Measurements from ENCODE around the gene KRTAP10-7. TPM values are rescaled to one million over a fixed set of nuclear protein-coding genes. Genes with fewer than 3 reads are reported as not detected.
"Not testable (repeated sequence)": the region's sequence is repeated elsewhere in the genome, so short reads cannot be mapped to it uniquely, and the experiment has no call there.

Gene KRTAP10-7
- total RNA-seq, 2 experiments from 2014 or later: not detected

DNA sequence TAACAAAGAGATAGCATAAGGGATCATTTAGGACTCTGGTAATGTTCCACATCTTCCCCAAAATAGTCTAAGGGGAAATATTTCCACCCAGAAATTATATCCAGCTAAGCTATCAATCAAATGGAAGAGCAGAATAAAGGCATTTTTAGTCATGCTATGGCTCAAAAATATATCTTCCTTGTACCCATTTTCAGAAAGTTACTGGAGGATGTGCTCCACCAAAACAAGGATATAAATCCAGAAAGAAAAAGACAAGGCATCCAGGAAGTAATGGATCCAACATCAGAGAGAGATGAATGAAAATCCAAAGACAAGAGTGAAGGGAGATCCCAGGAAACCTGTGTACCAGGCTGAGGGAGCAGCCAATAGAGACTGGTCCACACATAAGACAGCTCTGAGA is 8.8 kb downstream of the KRTAP10-7 start:
- no peak for DNase-seq (ENCODE audit: low spot score)
- Histone ChIP-seq H3K9me3 (ENCODE audit: low read length) (0 out of 2 replicates have a peak, but pooled peaks cover 9% of the 10 kb centered on the region), H3K27ac (ENCODE audit: low read depth, low read length, poor library complexity, severe bottlenecking) (no peak overlapping the region), H3K79me2 (ENCODE audit: insufficient read depth, low read depth, low read length) (no peaks in the 10 kb centered on the region), H3K4me3 (ENCODE audit: low read depth, low read length, poor library complexity, severe bottlenecking) (no peak overlapping the region), H2AFZ (ENCODE audit: low read length) (no peak overlapping the region), H3K4me2 (ENCODE audit: low read length) (no peak overlapping the region), H4K20me1 (ENCODE audit: insufficient read depth, low read length) (no peaks in the 10 kb centered on the region), H3K4me1 (ENCODE audit: insufficient read depth, low read length, poor library complexity, severe bottlenecking) (no peaks in the 10 kb centered on the region), H3K36me3 (ENCODE audit: insufficient read depth, low read length) (no peaks in the 10 kb centered on the region), H3K9me2 (ENCODE audit: insufficient read depth, low read length) (no peaks in the 10 kb centered on the region)
- no TSS peak for BruUV-seq (replicated peaks)
- POLR2A ChIA-PET: no interaction called here
- no peak for TF ChIP-seq EZH2phosphoT487 (IDR thresholded peaks at IDR 0.05; ENCODE audit: borderline replicate concordance, low read depth, low read length)
- CTCF ChIA-PET (ENCODE audit: unreplicated experiment): no interaction called here
- intact Hi-C loops (cut with micrococcal nuclease; ENCODE audit: unreplicated experiment): no loop called here

GRCh38 chr21:44610157-44610843 is 9.9 kb downstream of the KRTAP10-7 start:
- H3K4me3 ChIP-seq (ENCODE audit: low read depth, low read length, poor library complexity, severe bottlenecking); intact Hi-C loops (cut with micrococcal nuclease; ENCODE audit: unreplicated experiment); H3K36me3 ChIP-seq (ENCODE audit: insufficient read depth, low read length); CTCF ChIA-PET (ENCODE audit: unreplicated experiment); H3K9me3 ChIP-seq (ENCODE audit: low read length); H3K79me2 ChIP-seq (ENCODE audit: insufficient read depth, low read depth, low read length); BruUV-seq (replicated peaks); DNase-seq (ENCODE audit: low spot score); H3K9me2 ChIP-seq (ENCODE audit: insufficient read depth, low read length); H2AFZ ChIP-seq (ENCODE audit: low read length); POLR2A ChIA-PET; H3K27ac ChIP-seq (ENCODE audit: low read depth, low read length, poor library complexity, severe bottlenecking); H3K4me1 ChIP-seq (ENCODE audit: insufficient read depth, low read length, poor library complexity, severe bottlenecking); H3K4me2 ChIP-seq (ENCODE audit: low read length); H4K20me1 ChIP-seq (ENCODE audit: insufficient read depth, low read length): not testable (repeated sequence)

- Histone ChIP-seq H3K9me3 (ENCODE audit: low read length) (0 out of 2 replicates have a peak, but pooled peaks cover 9% of the 10 kb centered on the region), H3K4me3 (ENCODE audit: low read depth, low read length, poor library complexity, severe bottlenecking) (no peak overlapping the region), H3K9me2 (ENCODE audit: insufficient read depth, low read length) (no peaks in the 10 kb centered on the region), H3K36me3 (ENCODE audit: insufficient read depth, low read length) (no peaks in the 10 kb centered on the region), H2AFZ (ENCODE audit: low read length) (no peak overlapping the region), H3K4me1 (ENCODE audit: insufficient read depth, low read length, poor library complexity, severe bottlenecking) (no peaks in the 10 kb centered on the region), H3K79me2 (ENCODE audit: insufficient read depth, low read depth, low read length) (no peaks in the 10 kb centered on the region), H3K4me2 (ENCODE audit: low read length) (no peak overlapping the region), H3K27ac (ENCODE audit: low read depth, low read length, poor library complexity, severe bottlenecking) (no peak overlapping the region), H4K20me1 (ENCODE audit: insufficient read depth, low read length) (no peaks in the 10 kb centered on the region)
- no TSS peak for BruUV-seq (replicated peaks)
- intact Hi-C loops (cut with micrococcal nuclease; ENCODE audit: unreplicated experiment): no loop called here
- POLR2A ChIA-PET: no interaction called here
- CTCF ChIA-PET (ENCODE audit: unreplicated experiment): no interaction called here
- no peak for TF ChIP-seq EZH2phosphoT487 (IDR thresholded peaks at IDR 0.05; ENCODE audit: borderline replicate concordance, low read depth, low read length)
- TF ChIP-seq CTCF (conservative IDR thresholded peaks at IDR 0.05; ENCODE audit: low read length): no peak
- no peak for DNase-seq (ENCODE audit: low spot score)
Measured at GRCh38 chr21:44611551-44611950, 11.2 kb downstream of the KRTAP10-7 start.
